ENCODE data around the gene NUTM1. TPM values are rescaled to one million over a fixed set of nuclear protein-coding genes. Genes with fewer than 3 reads are reported as not detected.

NUTM1 gene
- not detected for polyA plus RNA-seq

- no peak within 1 kb of the TSS for H3K27ac ChIP-seq (ENCODE audit: low read depth, low read length)
- whole genome bisulfite sequencing, 3 donors = 0 to 2% (median 2%) methylated on average over 38 of the region's 38 CpGs
These were observed at the start of gene NUTM1, which contains the start of gene NOP10 for GRCh38 chr15:34342737-34343575. Gene NUTM1, plus strand, starts transcription at chr15:34343315. Its CDS starts 382 bp downstream, at chr15:34343697. Gene NOP10, minus strand, starts transcription at chr15:34343136. Its CDS starts 63 bp downstream, at chr15:34343073.

- WGBS, 3 donors = 5 to 44% (median 22%) methylated on average over 1 of the region's 1 CpG
- no peak overlapping the region for H3K27ac ChIP-seq (ENCODE audit: low read depth, low read length)
These were observed 46.1 kb upstream of the NUTM1 start for GRCh38 chr15:34297059-34297458.

DNA sequence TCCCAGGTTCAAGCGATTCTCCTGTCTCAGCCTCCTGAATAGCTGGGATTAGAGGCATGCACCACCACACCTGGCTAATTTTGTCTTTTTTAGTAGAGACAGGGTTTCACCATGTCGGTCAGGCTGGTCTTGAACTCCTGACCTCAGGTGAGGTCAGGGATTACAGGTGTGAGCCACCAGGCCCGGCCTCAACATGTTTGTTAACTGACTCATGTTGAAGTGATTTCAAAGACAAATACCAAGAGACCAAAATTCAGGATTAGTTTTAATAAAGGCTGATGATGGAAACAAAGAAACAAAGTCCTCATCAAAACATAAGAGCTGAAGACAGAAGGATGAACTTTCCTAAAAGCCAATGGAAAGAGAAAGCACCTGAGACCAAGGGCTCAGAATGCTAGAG is 42.1 kb upstream of the NUTM1 start:
- H3K27ac ChIP-seq (ENCODE audit: low read depth, low read length) = no peak overlapping the region
- 74 to 92% (median 91%) methylated on average over 3 of the region's 3 CpGs for WGBS, 3 donors

GRCh38 chr15:34304613-34305012 is 38.5 kb upstream of the NUTM1 start:
- no peak overlapping the region for H3K27ac ChIP-seq (ENCODE audit: low read depth, low read length)

- no peak overlapping the region for H3K27ac ChIP-seq (ENCODE audit: low read depth, low read length)
- WGBS, 3 donors = 74 to 95% (median 92%) methylated on average over 1 of the region's 1 CpG
These were observed 31.6 kb upstream of the NUTM1 start for GRCh38 chr15:34311563-34311962.

- WGBS, 3 donors = 73 to 86% (median 79%) methylated on average over 3 of the region's 3 CpGs
- no peak overlapping the region for H3K27ac ChIP-seq (ENCODE audit: low read depth, low read length)
These were observed 28.3 kb upstream of the NUTM1 start for GRCh38 chr15:34314491-34315490.

DNA sequence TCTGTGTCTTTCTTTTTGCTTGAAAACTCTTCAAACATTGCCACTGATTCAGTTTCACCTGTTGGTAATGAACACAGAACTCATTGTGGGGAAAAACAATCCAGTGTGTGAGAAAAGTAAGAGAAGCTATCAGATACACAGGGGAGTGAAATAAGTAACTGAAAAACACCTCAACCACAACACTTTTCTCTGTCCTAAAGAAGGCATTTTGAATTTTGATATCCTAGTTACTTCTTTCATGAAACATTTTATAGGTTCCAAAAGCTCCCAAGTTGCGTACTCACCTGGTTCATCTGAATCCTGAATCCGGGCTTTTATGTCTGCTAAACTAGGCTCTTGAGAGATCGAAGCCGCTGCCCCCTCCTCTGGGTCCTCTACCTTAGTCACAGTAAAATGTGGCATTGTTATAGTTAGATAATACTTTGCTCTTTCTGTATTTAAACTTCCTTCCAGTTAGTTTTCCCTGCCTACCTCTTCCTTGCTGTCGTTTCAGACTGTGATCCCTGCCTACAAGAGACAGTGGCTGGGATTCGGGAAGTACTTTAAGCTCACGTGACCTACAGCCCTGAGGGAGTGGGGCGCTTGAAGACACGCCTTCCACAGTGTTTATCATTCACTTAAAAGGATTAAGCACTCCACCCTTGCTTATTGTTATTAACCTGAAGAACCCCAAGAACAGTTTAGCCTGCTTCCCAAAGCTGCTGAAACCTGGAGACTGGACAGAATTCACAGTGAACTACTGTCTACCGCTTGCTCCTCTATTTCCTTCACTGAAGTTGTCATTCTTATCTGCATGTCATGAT is 24.6 kb upstream of the NUTM1 start:
- WGBS, 3 donors = 2% methylated on average over 10 of the region's 10 CpGs
- no peak overlapping the region for H3K27ac ChIP-seq (ENCODE audit: low read depth, low read length)

- no peak overlapping the region for H3K27ac ChIP-seq (ENCODE audit: low read depth, low read length)
- 94 to 97% (median 96%) methylated on average over 10 of the region's 10 CpGs for WGBS, 3 donors
These were observed 19.9 kb upstream of the NUTM1 start for GRCh38 chr15:34323217-34323616.

GRCh38 chr15:34324933-34325332 is 18.2 kb upstream of the NUTM1 start:
- H3K27ac ChIP-seq (ENCODE audit: low read depth, low read length) = no peak overlapping the region
- 94 to 96% (median 95%) methylated on average over 1 of the region's 1 CpG for WGBS, 3 donors

GRCh38 chr15:34325368-34325767 is 17.7 kb upstream of the NUTM1 start:
- no peak overlapping the region for H3K27ac ChIP-seq (ENCODE audit: low read depth, low read length)

- no peak overlapping the region for H3K27ac ChIP-seq (ENCODE audit: low read depth, low read length)
- WGBS, 3 donors = 69 to 75% (median 71%) methylated on average over 4 of the region's 4 CpGs
These were observed 15.2 kb upstream of the NUTM1 start for GRCh38 chr15:34327906-34328305.

GRCh38 chr15:34329006-34329405 is 14.1 kb upstream of the NUTM1 start:
- H3K27ac ChIP-seq (ENCODE audit: low read depth, low read length) = no peak overlapping the region
- WGBS, 3 donors = 66 to 76% (median 67%) methylated on average over 2 of the region's 2 CpGs

DNA sequence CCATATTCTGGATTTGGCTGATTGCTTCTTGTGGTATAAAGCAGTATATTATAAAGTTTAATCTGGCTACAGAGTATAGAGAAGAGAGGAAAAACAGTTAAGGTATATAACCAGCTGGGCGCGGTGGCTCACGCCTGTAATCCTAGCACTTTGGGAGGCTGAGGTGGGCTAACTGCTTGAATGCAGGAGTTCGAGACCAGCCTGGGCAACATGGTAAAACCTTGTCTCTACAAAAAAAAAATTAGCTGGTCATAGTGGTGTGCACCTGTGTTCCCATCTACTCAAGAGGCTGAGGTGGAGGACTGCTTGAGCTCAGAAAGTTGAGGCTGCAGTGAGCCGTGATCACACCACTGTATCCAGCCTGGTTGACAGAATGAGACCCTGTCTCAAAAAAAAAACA is 12.8 kb upstream of the NUTM1 start:
- 93 to 99% (median 96%) methylated on average over 5 of the region's 5 CpGs for WGBS, 3 donors
- no peak overlapping the region for H3K27ac ChIP-seq (ENCODE audit: low read depth, low read length)

GRCh38 chr15:34331809-34332208 is 11.3 kb upstream of the NUTM1 start:
- H3K27ac ChIP-seq (ENCODE audit: low read depth, low read length) = no peak overlapping the region
- 63 to 79% (median 67%) methylated on average over 2 of the region's 2 CpGs for WGBS, 3 donors

GRCh38 chr15:34332553-34333120 is 10.5 kb upstream of the NUTM1 start:
- 93 to 98% (median 98%) methylated on average over 6 of the region's 6 CpGs for WGBS, 3 donors
- no peak overlapping the region for H3K27ac ChIP-seq (ENCODE audit: low read depth, low read length)

GRCh38 chr15:34334672-34335071 is 8.4 kb upstream of the NUTM1 start:
- 31 to 55% (median 44%) methylated on average over 4 of the region's 4 CpGs for WGBS, 3 donors
- no peak overlapping the region for H3K27ac ChIP-seq (ENCODE audit: low read depth, low read length)

- H3K27ac ChIP-seq (ENCODE audit: low read depth, low read length) = no peak overlapping the region
- 48 to 86% (median 49%) methylated on average over 3 of the region's 3 CpGs for WGBS, 3 donors
These were observed 7.7 kb upstream of the NUTM1 start for GRCh38 chr15:34335176-34336032.

Measured in adipose tissue (tissue), 3 donors.